ENCODE results near the gene CORO6. TPM values are rescaled to one million over a fixed set of nuclear protein-coding genes. Genes with fewer than 3 reads are reported as not detected.

The CORO6 gene
- total RNA-seq, 1 experiment from 2014 or later: 2.8 TPM

DNA sequence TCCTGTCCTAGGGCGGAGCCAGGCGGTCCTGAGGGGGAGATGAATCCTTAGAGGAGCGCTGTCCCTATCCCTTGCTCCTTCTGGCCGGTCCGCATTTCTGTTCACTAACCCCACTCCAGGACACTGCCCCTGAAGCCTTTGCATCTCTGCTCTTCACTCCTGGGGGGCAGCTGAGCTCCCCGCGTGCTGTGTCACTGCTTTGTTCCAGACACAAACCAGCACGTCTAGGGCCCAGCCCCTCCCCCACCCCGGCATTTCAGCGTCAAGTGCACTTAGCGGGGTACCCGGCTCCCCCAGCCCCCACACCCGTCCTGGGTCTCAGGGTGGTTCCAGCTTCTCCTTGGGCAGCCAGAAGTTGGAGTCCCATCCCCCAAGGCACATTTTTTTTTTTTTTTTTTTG lies 8.9 kb downstream of the CORO6 start:
- Histone ChIP-seq H3K36me3 (ENCODE audit: control insufficient read depth, insufficient read depth, low read length) (no peaks in the 10 kb centered on the region), H3K4me3 (ENCODE audit: low read depth, low read length) (no peak overlapping the region), H3K27me3 (replicated peaks; ENCODE audit: control insufficient read depth, insufficient read depth, low read length) (peaks cover 8% of the 10 kb centered on the region), H3K9me3 (no peaks in the 10 kb centered on the region), H3K4me1 (peaks cover 23% of the 10 kb centered on the region)
- ChIA-PET CTCF (no interaction called here), POLR2A (interaction anchor here (0.6 kb wide), 1 partner anchor 22 kb away, joined by 3 read pairs; no protein-coding TSS in a partner anchor)
- TF ChIP-seq CTCF (IDR thresholded peaks at IDR 0.05; ENCODE audit: insufficient read depth in 1 of 2, low read depth in 1 of 2, low read length in 1 of 2, severe bottlenecking in 1 of 2, unreplicated experiment in 1 of 2): no peak
- Mint-ChIP-seq H3K4me1 (ENCODE audit: low read depth, unreplicated experiment) (peaks cover 9% of the 10 kb centered on the region), H3K9me3 (ENCODE audit: unreplicated experiment) (no peaks in the 10 kb centered on the region), H3K27ac (ENCODE audit: unreplicated experiment) (no peak overlapping the region), H3K36me3 (ENCODE audit: insufficient read depth, unreplicated experiment) (no peaks in the 10 kb centered on the region), H3K4me3 (ENCODE audit: unreplicated experiment) (no peak overlapping the region), H3K27me3 (ENCODE audit: insufficient read depth, unreplicated experiment) (peaks cover 5% of the 10 kb centered on the region)
- no TSS peak for BruUV-seq (replicated peaks)
- no peak for DNase-seq
- intact Hi-C loops (cut with micrococcal nuclease; ENCODE audit: unreplicated experiment): loop anchor here (2.0 kb wide), 1 partner anchor 23 kb away; no protein-coding TSS in a partner anchor

DNA sequence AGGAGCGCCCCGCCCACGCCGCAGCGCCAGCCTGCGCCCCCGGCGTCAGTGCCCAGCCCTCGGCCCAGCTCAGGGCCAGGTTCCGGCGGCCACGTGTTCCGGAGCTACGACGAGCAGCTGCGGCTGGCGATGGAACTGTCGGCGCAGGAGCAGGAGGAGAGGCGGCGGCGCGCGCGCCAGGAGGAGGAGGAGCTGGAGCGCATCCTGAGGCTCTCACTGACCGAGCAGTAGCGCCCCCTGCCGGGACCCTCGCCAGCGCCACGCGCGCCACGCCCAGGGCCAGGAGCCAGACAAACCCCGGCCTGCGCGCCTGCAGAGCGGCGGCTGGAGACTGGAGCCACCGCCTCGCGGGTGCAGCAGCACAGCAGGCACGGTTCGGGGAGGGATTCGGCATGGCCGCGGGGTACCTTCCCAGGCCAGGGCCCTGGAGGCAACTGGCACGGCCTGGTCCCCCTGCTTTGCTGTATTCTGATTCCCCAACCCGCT lies 9.3 kb downstream of the CORO6 start:
- no peaks in the 10 kb centered on the region for H3K9me3 ChIP-seq
- peaks cover 23% of the 10 kb centered on the region for H3K4me1 ChIP-seq
- no peaks in the 10 kb centered on the region for H3K36me3 ChIP-seq (ENCODE audit: control insufficient read depth, insufficient read depth, low read length)
- no peak for DNase-seq
- Mint-ChIP-seq H3K36me3 (ENCODE audit: insufficient read depth, unreplicated experiment) (no peaks in the 10 kb centered on the region), H3K4me1 (ENCODE audit: low read depth, unreplicated experiment) (peaks cover 9% of the 10 kb centered on the region), H3K9me3 (ENCODE audit: unreplicated experiment) (no peaks in the 10 kb centered on the region), H3K27me3 (ENCODE audit: insufficient read depth, unreplicated experiment) (peaks cover 5% of the 10 kb centered on the region), H3K4me3 (ENCODE audit: unreplicated experiment) (no peak overlapping the region), H3K27ac (ENCODE audit: unreplicated experiment) (no peak overlapping the region)
- intact Hi-C loops (cut with micrococcal nuclease; ENCODE audit: unreplicated experiment): no loop called here
- BruUV-seq (replicated peaks): no TSS peak
- no peak for TF ChIP-seq CTCF (IDR thresholded peaks at IDR 0.05; ENCODE audit: insufficient read depth in 1 of 2, low read depth in 1 of 2, low read length in 1 of 2, severe bottlenecking in 1 of 2, unreplicated experiment in 1 of 2)
- ChIA-PET CTCF (no interaction called here), POLR2A (interaction anchor here (0.6 kb wide), 1 partner anchor 22 kb away, joined by 3 read pairs; no protein-coding TSS in a partner anchor)
- peaks cover 8% of the 10 kb centered on the region for H3K27me3 ChIP-seq (replicated peaks; ENCODE audit: control insufficient read depth, insufficient read depth, low read length)
- H3K4me3 ChIP-seq (ENCODE audit: low read depth, low read length): no peak overlapping the region

DNA sequence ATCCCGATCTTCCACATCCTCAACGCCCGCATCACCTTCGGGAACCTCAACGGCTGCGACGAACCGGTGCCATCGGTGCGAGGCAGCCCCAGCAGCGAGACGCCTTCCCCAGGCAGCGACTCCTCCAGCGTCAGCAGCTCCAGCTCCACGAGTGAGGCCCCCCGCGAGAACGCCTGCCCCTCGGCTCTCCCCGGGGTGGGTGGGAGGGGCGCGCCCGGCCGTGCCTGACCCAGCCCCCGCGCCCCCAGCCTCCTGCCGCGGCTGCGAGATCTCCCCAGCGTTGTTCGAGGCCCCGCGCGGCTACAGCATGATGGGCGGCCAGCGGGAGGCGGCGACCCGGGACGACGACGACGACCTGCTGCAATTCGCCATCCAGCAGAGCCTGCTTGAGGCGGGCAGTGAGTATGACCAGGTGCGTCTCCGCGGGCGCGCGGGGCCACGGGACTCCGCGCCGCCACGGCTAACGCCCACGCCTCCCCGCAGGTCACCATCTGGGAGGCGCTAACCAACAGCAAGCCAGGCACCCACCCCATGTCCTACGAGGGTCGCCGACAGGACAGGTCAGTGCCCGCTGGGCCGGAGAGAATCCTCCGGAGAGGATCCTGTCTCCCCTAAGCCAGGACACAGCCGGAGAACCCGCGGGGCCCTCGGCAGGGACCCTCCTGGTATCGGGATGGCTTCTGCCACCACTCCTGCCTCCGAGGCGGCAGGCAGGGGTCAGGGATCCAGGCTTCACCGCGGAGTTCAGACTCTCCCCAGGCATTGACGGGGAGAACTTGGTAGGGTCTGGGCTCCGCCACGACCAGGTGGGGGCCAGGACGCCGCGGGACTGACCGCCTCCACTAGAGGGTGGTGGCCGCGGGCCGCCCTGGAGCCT lies 10.1 kb downstream of the CORO6 start:
- intact Hi-C loops (cut with micrococcal nuclease; ENCODE audit: unreplicated experiment): no loop called here

More for the DNA sequence above, 10.1 kb downstream of the CORO6 start:
- Histone ChIP-seq H3K27me3 (replicated peaks; ENCODE audit: control insufficient read depth, insufficient read depth, low read length) (peaks cover 8% of the 10 kb centered on the region), H3K4me3 (ENCODE audit: low read depth, low read length) (no peak overlapping the region), H3K36me3 (ENCODE audit: control insufficient read depth, insufficient read depth, low read length) (no peaks in the 10 kb centered on the region), H3K4me1 (peaks cover 19% of the 10 kb centered on the region), H3K9me3 (no peaks in the 10 kb centered on the region)
- Mint-ChIP-seq H3K4me1 (ENCODE audit: low read depth, unreplicated experiment) (peaks cover 9% of the 10 kb centered on the region), H3K27me3 (ENCODE audit: insufficient read depth, unreplicated experiment) (peaks cover 5% of the 10 kb centered on the region), H3K27ac (ENCODE audit: unreplicated experiment) (no peak overlapping the region), H3K36me3 (ENCODE audit: insufficient read depth, unreplicated experiment) (no peaks in the 10 kb centered on the region), H3K9me3 (ENCODE audit: unreplicated experiment) (no peaks in the 10 kb centered on the region), H3K4me3 (ENCODE audit: unreplicated experiment) (no peak overlapping the region)
- ChIA-PET CTCF (no interaction called here), POLR2A (no interaction called here)
- TF ChIP-seq CTCF (IDR thresholded peaks at IDR 0.05; ENCODE audit: insufficient read depth in 1 of 2, low read depth in 1 of 2, low read length in 1 of 2, severe bottlenecking in 1 of 2, unreplicated experiment in 1 of 2): no peak
- DNase-seq: no peak
- no TSS peak for BruUV-seq (replicated peaks)

Measured in Caco-2 (cell line).